Heart right ventricle (tissue), 16 donors: ENCODE measurements around the gene DDX31. TPM values are rescaled to one million over a fixed set of nuclear protein-coding genes. Genes with fewer than 3 reads are reported as not detected.

Experiments
- ATAC-seq, 8 donors: fragments of 200-7000 bp; cut with Tn5 transposase; one replicate each; pipeline ENCODE4 v1.9.1; 2020; ENCODE audit warnings: mild to moderate bottlenecking in 8 of 8, moderate library complexity in 8 of 8, moderate number of reproducible peaks in 1 of 8
- DNase-seq, 2 donors: peaks; one replicate each; pipeline ENCODE4 v3.0.0-alpha.2; 2020
- H3K27ac ChIP-seq, 10 donors: fragments of 200-600 bp; sonication (generic) in 2 of 10; one replicate each; pipeline versions ENCODE4 v1.5.0 to v1.8.0; 2020 to 2022; ENCODE audit warnings: mild to moderate bottlenecking in 3 of 10
- H3K27me3 ChIP-seq, 7 donors: fragments of 200-600 bp; one replicate each; pipeline ENCODE4 v1.8.0; 2021 to 2022; ENCODE audit warnings: mild to moderate bottlenecking in 2 of 7
- H3K36me3 ChIP-seq, 9 donors: fragments of 200-600 bp; sonication (generic) in 1 of 9; one replicate each; pipeline versions ENCODE4 v1.5.0 to v1.8.0; 2020 to 2022; ENCODE audit warnings: mild to moderate bottlenecking in 2 of 9
- H3K4me1 ChIP-seq, 9 donors: fragments of 200-600 bp; sonication (generic) in 1 of 9; one replicate each; pipeline versions ENCODE4 v1.5.0 to v1.8.0; 2020 to 2022; ENCODE audit warnings: mild to moderate bottlenecking in 4 of 9
- H3K4me3 ChIP-seq, 10 donors: fragments of 200-600 bp; sonication (generic) in 2 of 10; one replicate each; pipeline versions ENCODE4 v1.5.0 to v1.8.0; 2020 to 2022; ENCODE audit warnings: mild to moderate bottlenecking in 7 of 10, moderate library complexity in 2 of 10
- H3K9me3 ChIP-seq, 11 donors: fragments of 200-600 bp in 10 of 11; sonication (generic) in 2 of 11; one replicate each; pipeline versions ENCODE4 v1.5.0 to v1.8.0; 2013 to 2022; ENCODE audit warnings: mild to moderate bottlenecking in 2 of 11, control low read depth in 1 of 11, moderate library complexity in 1 of 11
- WGBS, 2 donors: extraction: QIAGEN DNeasy Blood & Tissue Kit; methylation state at CpG; one replicate each; pipeline ENCODE4 v1.1.7; 2013; ENCODE audit warnings: inconsistent platforms in 1 of 2; 5-methylcytosine and 5-hydroxymethylcytosine counted together
- intact Hi-C, 10 donors: fragments of 100-400 bp; cut with DNase I; formaldehyde crosslinking; loops; one replicate each; pipeline versions ENCODE4 v1.11.1 to v1.14.2; 2022
- polyA plus RNA-seq, 2 donors: library from polyadenylated mRNA; stranded (reverse); fragments of 200-250 nt; gene quantifications; one replicate each; pipeline ENCODE4 v1.2.3, GENCODE V29; 2013
- total RNA-seq, 10 donors: library from RNA; stranded (reverse); fragmentation: NEBNext Ultra II Directional in 3 of 10; extraction: Animal tissue kit (Norgen Biotek cat#: 25700) in 3 of 10; gene quantifications; one replicate each; pipeline versions ENCODE4 v1.2.1 to v1.2.4, GENCODE V29; 2021 to 2023
- TF ChIP-seq, protein P1 (sequence below), 9 donors: fragments of 200-600 bp; sonication (generic) in 2 of 9; IDR thresholded peaks; one replicate each; pipeline versions ENCODE4 v1.5.0 to v1.8.0; 2021 to 2022; ENCODE audit warnings: antibody characterized with exemption in 9 of 9, mild to moderate bottlenecking in 5 of 9, moderate library complexity in 1 of 9
- donor health status: Arrhythmogenic right ventricular cardiomyopathy.
- donor health status: ischemic (EF 13 %, LVEDD 7.1; RV severe dilation, severe dysfunction).
- donor health status: healthy with polysubstance abuse.
- donor health status: DM: no; HTN: yes; CAD: no.
- donor health status: DM: no; HTN: no; CAD: no.
- donor health status: ischemic (EF 25% LVEDD 6.9; RV normal size, moderate dysfunction).
- donor health status: ischemic (EF 25% LVEDD 5.7; RV mildly dilated, moderate dysfunction).
- donor health status: healthy.
- donor health status: DM: yes; HTN: yes; CAD: no.
- donor health status: Ischemic cardiomyopathy.
- donor health status: ischemic (EF 35%, LVEDD 5.7; RV mildly dilated, moderate dysfunction).
- donor health status: nonischemic (EF 11% LVEDD 7.7; RV severe dilation, severe dysfunction).
- donor health status: DM: yes; HTN: yes; CAD: no.
- donor health status: PGD.
- donor health status: ischemic (EF 29% LVEDD 5.4; RV normal size, mild dysfunction).
- donor health status: nonischemic (EF 23%, LVEDD 6.1; RV moderate dilation, normal function).

Gene DDX31
- total and polyA plus RNA-seq, 12 donors: 4.0 to 6.4 (median 5.0) TPM

DNA sequence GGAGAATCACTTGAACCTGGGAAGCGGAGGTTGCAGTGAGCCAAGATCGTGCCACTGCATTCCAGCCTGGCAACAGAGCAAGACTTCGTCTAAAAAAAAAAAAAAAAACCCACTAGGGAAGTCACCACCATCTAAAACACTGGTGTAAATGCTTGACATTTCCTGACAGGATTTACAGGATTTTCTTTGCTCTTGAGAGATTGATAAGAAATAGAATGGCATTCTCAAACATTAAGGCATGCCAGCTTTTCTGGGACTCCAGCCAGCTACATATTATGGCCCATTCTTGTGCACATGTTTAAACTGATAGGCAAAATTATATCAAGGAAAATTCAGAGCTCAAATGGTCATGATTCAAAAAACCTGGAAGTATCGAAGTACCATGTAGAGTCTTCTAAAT is 29.2 kb upstream of the DDX31 start:
- DNase-seq (no peak), ATAC-seq (no peak)
- H3K27me3 ChIP-seq: no peaks in the 10 kb centered on the region
- 25 to 36% methylated on average over 4 of the region's 4 CpGs for WGBS, 2 donors
- H3K9me3 ChIP-seq: peaks cover 0 to 32% (median 18%) of the 10 kb centered on the region in 11 donors
- no peaks in the 10 kb centered on the region for H3K36me3 ChIP-seq
- TF ChIP-seq, protein P1, sequence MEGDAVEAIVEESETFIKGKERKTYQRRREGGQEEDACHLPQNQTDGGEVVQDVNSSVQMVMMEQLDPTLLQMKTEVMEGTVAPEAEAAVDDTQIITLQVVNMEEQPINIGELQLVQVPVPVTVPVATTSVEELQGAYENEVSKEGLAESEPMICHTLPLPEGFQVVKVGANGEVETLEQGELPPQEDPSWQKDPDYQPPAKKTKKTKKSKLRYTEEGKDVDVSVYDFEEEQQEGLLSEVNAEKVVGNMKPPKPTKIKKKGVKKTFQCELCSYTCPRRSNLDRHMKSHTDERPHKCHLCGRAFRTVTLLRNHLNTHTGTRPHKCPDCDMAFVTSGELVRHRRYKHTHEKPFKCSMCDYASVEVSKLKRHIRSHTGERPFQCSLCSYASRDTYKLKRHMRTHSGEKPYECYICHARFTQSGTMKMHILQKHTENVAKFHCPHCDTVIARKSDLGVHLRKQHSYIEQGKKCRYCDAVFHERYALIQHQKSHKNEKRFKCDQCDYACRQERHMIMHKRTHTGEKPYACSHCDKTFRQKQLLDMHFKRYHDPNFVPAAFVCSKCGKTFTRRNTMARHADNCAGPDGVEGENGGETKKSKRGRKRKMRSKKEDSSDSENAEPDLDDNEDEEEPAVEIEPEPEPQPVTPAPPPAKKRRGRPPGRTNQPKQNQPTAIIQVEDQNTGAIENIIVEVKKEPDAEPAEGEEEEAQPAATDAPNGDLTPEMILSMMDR (IDR thresholded peaks at IDR 0.05): no peak
- H3K4me1 ChIP-seq: no peaks in the 10 kb centered on the region
- no peak overlapping the region for H3K27ac ChIP-seq
- intact Hi-C loops: loop anchor here in 3 of 10 donors (10.0 kb wide), 1 partner anchor 96 kb away; no protein-coding TSS in a partner anchor
- no peak overlapping the region for H3K4me3 ChIP-seq

DNA sequence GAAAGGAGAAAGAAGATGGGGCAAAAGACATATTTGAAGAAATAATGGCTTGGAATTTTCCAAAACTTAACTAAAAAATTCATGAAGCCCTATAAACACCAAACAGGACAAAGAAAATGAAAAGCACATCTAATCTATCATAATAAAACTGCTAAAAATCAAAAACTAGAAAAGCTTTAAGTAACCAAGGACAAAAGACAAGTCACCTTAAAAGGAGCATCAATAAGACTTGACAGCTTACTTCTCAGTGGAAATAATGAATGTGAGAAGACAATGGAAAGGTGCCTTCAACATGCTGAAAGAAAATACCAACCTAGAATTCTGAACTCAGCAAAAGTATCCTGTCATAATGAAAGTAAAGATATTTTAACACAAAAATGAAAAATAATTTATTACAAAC is 27.4 kb upstream of the DDX31 start:
- no peak for DNase-seq
- Histone ChIP-seq H3K36me3 (peaks cover 0 to 8% (median 0%) of the 10 kb centered on the region in 9 donors), H3K27me3 (no peaks in the 10 kb centered on the region), H3K27ac (no peak overlapping the region), H3K9me3 (peaks cover 0 to 32% (median 18%) of the 10 kb centered on the region in 11 donors), H3K4me3 (no peak overlapping the region), H3K4me1 (no peaks in the 10 kb centered on the region)
- intact Hi-C loops: loop anchor here in 3 of 10 donors (10.0 kb wide), 1 partner anchor 98 kb away; no protein-coding TSS in a partner anchor
- TF ChIP-seq, protein P1 (IDR thresholded peaks at IDR 0.05): no peak
- no peak for ATAC-seq

DNA sequence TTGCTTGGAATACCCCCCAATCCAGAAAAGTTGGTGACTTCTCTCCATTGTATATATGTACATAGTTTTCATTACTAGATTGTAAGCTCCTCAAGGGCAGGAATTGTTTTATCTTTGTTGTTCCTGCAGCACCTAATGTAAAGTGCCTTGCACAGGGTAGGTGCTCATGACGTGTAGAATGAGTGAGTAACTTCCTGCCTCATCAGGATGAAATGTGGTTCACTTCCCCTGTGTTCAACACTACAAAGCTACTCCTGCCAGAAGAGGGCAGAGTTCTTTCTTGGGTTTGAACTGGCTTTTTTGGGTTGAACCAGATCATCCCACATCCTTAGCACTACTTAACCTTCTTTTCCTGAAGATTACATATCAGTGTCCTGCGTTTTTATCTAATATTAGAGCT is 24.4 kb upstream of the DDX31 start:
- Histone ChIP-seq H3K9me3 (peaks cover 0 to 32% (median 18%) of the 10 kb centered on the region in 11 donors), H3K27me3 (no peaks in the 10 kb centered on the region), H3K4me1 (no peaks in the 10 kb centered on the region), H3K36me3 (peaks cover 0 to 35% (median 4%) of the 10 kb centered on the region in 9 donors), H3K27ac (no peak overlapping the region), H3K4me3 (no peak overlapping the region)
- no peak for ATAC-seq
- WGBS, 2 donors: 32 to 41% methylated on average over 2 of the region's 2 CpGs
- intact Hi-C loops: loop anchor here in 3 of 10 donors (10.0 kb wide), 1 partner anchor 101 kb away; no protein-coding TSS in a partner anchor
- TF ChIP-seq, protein P1 (IDR thresholded peaks at IDR 0.05): peak in 3 of 9 donors; percentile 20 to 27 (median 22)
- DNase-seq: no peak

DNA sequence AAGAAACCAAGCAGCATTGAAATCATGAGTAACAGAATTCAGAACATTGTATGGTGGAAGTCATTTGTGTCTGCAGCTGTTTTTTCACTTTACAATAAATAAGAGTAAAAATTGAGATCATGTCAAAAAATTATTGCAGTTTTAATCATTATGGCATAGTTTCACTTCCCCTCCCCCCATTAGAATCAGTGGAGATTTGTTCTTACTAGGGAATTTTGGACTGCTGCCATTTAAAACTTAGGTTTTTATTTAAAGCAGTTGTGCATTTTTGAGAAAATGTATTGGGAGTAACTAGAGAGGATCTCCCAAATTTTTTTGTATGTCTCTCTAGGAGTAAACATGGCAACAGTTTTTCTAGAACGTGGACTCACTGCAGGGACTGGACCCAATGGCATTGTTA is 20.9 kb upstream of the DDX31 start:
- peaks cover 0 to under 1% (median 0%) of the 10 kb centered on the region in 11 donors for H3K9me3 ChIP-seq
- H3K4me3 ChIP-seq: no peak overlapping the region
- TF ChIP-seq, protein P1 (IDR thresholded peaks at IDR 0.05): no peak
- DNase-seq (no peak), ATAC-seq (no peak)
- H3K36me3 ChIP-seq: peaks cover 0 to 70% (median 13%) of the 10 kb centered on the region in 9 donors
- H3K27me3 ChIP-seq: no peaks in the 10 kb centered on the region
- H3K4me1 ChIP-seq: no peaks in the 10 kb centered on the region
- H3K27ac ChIP-seq: no peak overlapping the region
- 78% methylated on average over 1 of the region's 1 CpG for WGBS, 2 donors
- intact Hi-C loops: loop anchor here in 3 of 10 donors (10.0 kb wide), 1 partner anchor 104 kb away; no protein-coding TSS in a partner anchor
